Activated CD4-positive, CD25-positive, alpha-beta regulatory T cell (primary cell): ENCODE data around the gene IL15.

Experiments used
- DNase-seq, 4 experiments: peaks; one replicate each; lab custom pipeline; 2025; lab: John Stamatoyannopoulos, UW

IL15 gene

DNA sequence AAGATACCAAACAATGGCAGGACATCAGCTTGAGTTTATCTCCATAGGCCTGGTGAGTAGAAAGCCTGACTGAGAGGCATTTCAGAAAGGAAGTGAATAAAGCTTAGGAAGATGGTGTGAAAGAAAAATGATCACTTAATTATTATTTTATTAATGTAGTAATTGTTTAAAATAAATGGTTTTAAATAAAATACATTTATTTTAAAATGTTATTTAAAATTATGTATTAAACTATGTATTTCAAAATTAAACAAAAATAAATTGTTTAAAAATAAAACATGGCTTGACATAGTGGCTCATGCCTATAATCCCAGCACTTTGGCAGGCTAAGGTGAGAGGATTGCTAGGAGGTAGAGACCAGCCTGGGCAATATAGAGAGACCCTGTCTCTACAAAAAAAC lies 145.8 kb downstream of the IL15 start:
- no peak for DNase-seq
